GM19328 (cell line): ENCODE measurements around the gene PFKL.

ENCODE experiments used
- ATAC-seq: cut with Tn5 transposase; IDR thresholded peaks from one replicate; pipeline ENCODE4 v1.9.1; 2021; ENCODE audit warnings: mild to moderate bottlenecking, moderate library complexity; ENCODE audit not compliant: unreplicated experiment

PFKL gene

DNA sequence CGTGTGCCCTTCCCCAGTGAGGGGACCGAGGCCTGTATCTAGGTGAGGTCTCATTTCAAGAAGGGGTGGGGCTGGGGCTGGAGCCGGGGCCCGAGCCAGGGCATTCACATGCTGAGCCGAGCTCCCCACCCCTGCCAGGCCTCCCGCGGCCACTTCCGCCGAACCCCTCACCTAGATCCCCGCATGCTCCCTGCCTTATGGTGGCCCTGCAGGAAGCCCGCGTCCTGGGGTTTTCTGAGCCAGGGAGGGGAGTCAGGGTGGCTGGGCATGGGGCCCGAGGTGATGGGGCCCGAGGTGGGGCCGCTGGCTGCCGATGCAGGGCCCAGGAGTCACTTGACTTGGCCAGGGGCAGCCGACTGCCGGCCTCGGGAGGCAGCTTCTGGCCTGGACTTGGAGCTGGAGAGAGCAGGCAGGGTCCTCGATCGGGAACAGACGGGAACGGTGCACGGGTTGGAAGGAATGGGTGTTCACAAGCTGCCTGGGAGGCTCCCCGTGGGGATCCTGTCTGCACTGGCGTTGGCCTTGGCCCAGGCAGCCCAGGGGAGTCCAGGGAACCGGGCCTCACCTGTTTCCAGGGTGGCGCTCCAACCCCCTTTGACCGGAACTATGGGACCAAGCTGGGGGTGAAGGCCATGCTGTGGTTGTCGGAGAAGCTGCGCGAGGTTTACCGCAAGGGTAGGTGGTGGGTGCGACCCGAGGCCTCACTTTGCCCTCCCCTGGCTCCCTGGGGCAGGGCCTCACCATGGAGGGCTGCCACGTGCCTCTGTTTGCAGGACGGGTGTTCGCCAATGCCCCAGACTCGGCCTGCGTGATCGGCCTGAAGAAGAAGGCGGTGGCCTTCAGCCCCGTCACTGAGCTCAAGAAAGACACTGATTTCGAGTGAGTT lies 25.8 kb downstream of the PFKL start:
- no peak for ATAC-seq

- no peak for ATAC-seq
These were observed 26.4 kb downstream of the PFKL start for GRCh38 chr21:44326272-44326647.

DNA sequence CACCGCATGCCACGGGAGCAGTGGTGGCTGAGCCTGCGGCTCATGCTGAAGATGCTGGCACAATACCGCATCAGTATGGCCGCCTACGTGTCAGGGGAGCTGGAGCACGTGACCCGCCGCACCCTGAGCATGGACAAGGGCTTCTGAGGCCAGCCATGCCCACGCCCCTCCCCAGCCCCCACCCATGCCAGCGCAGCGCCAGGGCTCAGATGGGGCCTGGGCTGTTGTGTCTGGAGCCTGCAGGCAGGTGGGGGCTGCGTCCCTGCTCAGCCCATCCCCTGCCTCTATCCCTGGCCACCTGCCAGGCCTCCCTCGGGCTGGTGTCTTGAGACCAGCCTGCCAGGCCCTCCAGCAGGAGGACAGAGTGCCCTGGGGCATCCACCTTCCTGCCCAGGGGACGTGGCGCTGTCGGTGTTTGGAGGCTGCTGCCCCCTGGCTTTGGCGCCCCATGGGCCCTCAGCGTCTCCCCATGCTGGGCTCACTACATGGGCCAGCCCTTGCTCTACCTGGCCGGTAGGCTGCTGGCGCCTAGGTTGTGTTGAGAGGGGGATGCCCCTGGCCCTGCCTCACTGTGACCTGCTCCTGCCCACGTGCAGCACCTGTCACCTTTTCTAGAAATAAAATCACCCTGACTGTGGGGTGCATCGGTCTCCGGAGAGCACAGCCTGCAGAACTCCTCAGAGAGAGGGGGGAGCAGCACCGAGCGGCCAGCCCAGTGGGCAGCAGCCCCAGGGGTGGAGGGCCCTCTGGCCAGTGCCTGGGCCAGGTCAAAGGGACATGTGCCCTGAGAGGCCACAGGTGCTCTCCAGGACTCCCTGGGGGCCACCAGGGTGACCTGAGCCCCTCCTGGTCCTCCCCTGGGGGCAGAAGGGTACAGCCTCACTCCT lies 27.1 kb downstream of the PFKL start:
- ATAC-seq = no peak

DNA sequence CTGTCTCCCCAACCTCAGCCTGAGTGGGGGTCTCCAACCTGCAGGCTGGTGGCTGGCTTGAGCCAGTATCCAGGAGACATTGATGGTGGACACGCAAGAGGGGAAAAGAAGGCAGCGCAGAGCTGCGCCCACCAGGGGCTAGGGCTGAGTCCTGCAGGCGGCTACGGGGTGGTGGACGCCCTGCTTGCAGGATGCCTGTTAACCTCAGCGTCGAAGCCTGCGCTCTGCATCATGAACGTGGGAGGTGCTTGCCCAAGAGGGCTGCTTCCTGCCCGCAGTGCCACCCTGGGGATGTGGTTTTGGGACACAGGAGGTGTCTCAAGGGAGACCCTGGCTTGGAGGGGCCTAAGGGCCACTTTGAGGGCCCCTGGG lies 27.7 kb downstream of the PFKL start:
- no peak for ATAC-seq

DNA sequence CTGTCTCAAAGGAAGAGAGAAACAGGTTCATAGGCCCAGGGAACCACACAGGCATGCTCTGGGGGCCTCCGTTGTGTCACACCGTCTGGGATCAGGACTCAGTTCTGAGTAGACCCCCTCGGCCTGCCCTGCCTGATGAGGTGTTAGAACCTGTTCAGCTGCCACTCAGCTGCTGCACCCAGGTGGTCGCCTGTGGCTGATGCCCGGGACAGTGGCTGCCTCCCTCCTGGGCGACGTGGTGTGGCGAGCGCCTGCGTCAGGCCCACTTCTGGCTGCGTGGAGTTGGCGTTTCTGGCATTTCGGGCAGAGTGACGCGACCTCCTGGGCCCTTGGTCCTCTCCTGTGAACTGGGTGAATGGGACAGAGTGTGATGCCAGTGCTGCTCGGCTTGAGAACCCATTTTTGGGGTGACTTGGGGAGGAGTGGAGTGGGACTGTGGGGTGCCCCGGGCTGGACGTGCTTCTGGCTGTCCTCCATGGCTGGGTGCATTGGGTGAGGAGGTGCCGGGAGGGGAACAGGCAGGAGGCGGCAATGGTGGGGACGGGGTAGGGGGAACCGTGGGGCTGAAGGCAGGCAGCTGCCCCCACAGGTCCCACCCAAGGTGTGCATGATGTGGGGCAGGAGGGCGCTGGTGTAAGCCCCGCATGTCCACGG lies 28.5 kb downstream of the PFKL start:
- ATAC-seq = no peak

DNA sequence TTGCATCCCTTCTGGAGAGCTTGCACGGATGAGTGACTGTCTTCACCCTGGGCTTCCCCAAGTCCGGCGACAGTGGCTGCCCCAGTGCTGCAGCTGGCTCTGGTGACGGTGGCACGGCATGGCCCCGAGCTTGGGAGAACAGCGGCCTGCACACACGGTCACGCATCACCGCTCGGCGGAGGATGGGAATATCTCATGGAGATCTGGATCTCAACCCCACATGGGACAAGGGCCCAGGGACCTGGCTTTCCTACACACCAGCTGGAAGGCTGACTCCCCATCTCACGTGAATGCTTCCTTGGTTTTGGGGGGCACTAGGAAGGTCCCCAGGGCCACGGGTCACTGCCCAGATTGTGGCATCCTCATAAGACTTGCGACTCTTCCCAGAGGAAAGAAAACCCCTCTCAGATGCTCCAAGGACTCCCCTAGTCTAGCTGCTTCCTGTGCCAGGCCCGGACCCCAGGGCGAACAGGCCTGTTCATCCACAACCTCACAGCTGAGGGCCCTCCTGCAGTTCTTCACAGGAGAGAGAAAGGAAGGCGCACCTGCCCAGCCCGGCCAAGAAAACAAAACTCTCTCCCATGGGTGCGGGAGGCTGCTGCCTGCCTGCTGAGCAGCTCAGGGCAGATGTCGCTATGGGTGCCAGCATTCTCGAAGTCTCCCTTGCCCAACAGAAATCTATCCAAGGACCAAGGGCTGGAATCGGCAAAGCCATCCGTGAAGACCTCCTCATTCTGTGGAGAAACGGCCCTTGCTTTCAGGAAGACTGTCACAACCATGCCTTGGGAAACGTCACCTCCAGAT lies 29.4 kb downstream of the PFKL start:
- no peak for ATAC-seq

GRCh38 chr21:44329971-44330681 lies 30.3 kb downstream of the PFKL start:
- no peak for ATAC-seq

GRCh38 chr21:44330698-44331097 lies 30.8 kb downstream of the PFKL start:
- ATAC-seq = no peak

GRCh38 chr21:44331209-44331608 lies 31.4 kb downstream of the PFKL start:
- ATAC-seq = no peak

DNA sequence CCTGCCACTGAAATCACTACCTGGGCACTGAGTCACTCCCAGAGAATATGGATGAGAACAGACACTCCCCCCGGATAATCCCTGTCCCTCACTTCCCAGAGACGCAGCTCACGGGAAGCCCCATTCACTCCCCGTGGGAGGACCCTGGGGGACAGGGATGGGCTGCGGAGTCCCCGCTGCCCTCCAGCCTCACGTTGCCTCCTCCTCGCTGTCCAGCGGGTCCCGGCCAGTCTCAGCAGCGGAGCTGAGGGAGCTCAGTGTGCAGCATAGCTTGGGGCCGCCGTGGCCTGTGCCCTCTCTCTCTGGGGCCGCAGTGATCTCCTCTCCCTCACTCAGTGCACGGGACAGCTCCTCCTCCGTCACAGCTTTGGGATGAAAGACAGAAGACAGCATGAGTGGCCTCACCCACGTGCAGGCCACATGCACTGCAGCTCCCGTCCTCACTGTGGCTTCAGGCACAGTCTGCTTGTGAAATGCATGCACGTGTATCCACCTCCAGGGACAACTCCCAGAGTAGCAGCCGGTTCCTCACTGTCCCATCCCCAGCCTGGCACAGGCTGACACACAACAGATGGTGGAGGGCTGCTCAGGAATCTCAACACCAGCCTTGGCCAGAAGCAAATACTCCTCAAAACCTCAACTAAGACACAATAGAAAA lies 31.9 kb downstream of the PFKL start:
- no peak for ATAC-seq

- ATAC-seq = no peak
These were observed 32.5 kb downstream of the PFKL start for GRCh38 chr21:44332383-44332782.

DNA sequence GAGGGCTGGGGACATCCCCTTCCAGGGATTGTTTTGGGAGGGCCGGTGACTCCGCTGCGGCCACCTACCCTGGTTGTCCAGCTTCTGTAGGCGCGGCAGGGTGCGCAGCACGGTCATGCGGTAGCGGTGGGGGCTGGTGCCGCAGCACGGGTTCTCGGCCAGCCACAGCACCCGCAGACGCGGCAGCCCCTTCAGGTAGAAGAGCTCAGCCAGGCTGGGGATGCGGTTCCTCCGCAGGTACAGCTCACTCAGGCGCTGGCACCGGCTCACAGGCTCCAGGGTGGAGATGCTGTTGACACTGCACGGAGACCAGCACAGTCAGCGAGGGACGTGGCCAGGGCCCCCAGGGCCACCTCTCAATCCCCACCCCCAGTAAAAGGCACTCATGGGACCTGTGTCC lies 33.1 kb downstream of the PFKL start:
- no peak for ATAC-seq

GRCh38 chr21:44333509-44334328 lies 33.9 kb downstream of the PFKL start:
- ATAC-seq = no peak

- ATAC-seq = no peak
These were observed 34.6 kb downstream of the PFKL start for GRCh38 chr21:44334329-44335030.

DNA sequence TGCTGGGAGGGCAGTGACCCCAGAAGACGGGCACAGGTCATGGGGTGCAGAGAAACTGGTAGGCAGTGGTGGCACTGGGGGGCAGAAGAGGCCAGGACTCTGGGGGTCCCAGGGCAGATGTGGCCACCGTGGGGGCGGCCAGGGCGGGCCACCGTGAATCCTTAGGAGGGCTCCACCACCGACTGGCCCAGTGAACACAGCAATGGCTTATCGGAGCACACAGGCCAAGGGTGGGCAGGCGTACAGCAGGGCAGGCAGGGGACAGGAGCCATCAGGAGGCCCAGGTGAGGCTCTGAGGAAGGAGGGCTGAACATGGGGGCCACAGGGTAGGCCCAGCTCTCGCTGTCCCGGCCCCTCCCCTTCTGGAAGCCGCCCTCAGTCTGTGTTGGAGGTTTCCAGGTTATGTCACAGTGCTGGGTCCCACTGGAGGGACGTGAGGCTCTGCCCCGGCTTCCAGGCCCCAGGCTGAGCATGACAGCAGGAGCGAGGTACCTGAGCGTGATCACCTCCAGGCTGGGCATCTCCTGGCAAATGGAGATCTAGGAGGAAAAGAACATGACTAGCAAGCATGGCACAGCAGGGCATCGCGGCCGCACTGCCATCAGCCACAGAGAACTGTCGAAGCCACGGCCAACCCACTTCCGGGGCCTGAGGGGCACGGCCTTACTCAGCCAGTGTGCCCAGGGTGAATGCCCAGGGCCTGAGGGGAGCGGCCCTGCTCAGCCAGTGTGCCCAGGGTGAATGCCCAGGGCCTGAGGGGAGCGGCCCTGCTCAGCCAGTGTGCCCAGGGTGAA lies 35.6 kb downstream of the PFKL start:
- no peak for ATAC-seq

DNA sequence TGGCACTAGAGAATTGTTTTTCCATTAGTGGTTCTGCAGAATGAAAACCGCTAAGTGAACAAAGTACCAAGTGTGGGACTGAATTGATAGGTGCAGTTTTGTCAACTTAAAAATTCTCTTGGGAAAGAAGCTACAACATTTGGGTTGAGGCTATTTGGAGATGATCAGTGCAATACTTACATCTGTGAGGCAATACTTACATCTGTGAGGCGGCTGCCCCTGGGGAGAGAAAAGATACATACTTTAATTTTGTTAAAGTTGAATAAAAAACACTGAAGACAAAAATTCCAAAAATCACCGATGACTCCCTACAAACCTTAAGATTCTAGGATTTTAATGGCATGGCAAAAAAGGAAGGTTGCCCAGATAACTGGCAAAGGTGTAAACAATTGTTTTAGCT lies 37.6 kb downstream of the PFKL start:
- ATAC-seq = no peak
